OCI-LY3 (cell line): ENCODE measurements around the gene GABRB2.

ENCODE experiments used
- H2AFZ ChIP-seq: fragments of 200-600, 300-600 bp; shearing (Covaris generic); 2 replicates; pipeline ENCODE4 v1.6.0; 2014; ENCODE audit warnings: antibody characterized with exemption, low read depth, low read length
- H3K27ac ChIP-seq: fragments of 200-600, 300-600 bp; sonication (generic); 2 replicates; pipeline ENCODE4 v1.5.1; 2014; ENCODE audit warnings: mild to moderate bottlenecking, low read length, moderate library complexity, mixed read lengths
- H3K27me3 ChIP-seq: fragments of 200-600, 300-600 bp; sonication (generic); 2 replicates; pipeline ENCODE4 v1.6.1; 2014; ENCODE audit warnings: low read depth, low read length, mixed read lengths
- H3K36me3 ChIP-seq: fragments of 200-600, 300-600 bp; sonication (generic); replicated peaks from 2 replicates; pipeline ENCODE3; 2014; ENCODE audit warnings: low read depth, low read length, mixed read lengths
- H3K4me1 ChIP-seq: fragments of 300-600, 200-600 bp; sonication (generic); 2 replicates; pipeline ENCODE4 v1.6.1; 2014; ENCODE audit warnings: low read length, mixed read lengths
- H3K4me2 ChIP-seq: fragments of 200-600, 300-600 bp; sonication (generic); 2 replicates; pipeline ENCODE4 v1.6.1; 2014; ENCODE audit warnings: low read length, mixed read lengths
- H3K4me3 ChIP-seq: fragments of 300-600, 200-600 bp; sonication (generic); 2 replicates; pipeline ENCODE4 v1.5.1; 2014; ENCODE audit warnings: antibody characterized with exemption, mild to moderate bottlenecking, low read length, moderate library complexity
- H3K79me2 ChIP-seq: fragments of 300-600, 200-600 bp; shearing (Covaris generic); 2 replicates; pipeline ENCODE4 v1.6.1; 2014; ENCODE audit warnings: mild to moderate bottlenecking, low read length, mixed read lengths
- H3K9ac ChIP-seq: fragments of 300-600, 200-600 bp; shearing (Covaris generic); 2 replicates; pipeline ENCODE4 v1.6.0; 2014; ENCODE audit warnings: mild to moderate bottlenecking, low read length, moderate library complexity
- H3K9me3 ChIP-seq: fragments of 200-600, 300-600 bp; shearing (Covaris generic); 2 replicates; pipeline ENCODE4 v1.6.1; 2014; ENCODE audit warnings: low read length, mixed read lengths; ENCODE audit not compliant: insufficient read depth
- H4K20me1 ChIP-seq: fragments of 200-600, 300-600 bp; sonication (generic); 2 replicates; pipeline ENCODE4 v1.6.1; 2016; ENCODE audit warnings: low read length, mixed read lengths; ENCODE audit not compliant: insufficient read depth
- CTCF ChIP-seq: fragments of 200-600, 300-600 bp; sonication (generic); IDR thresholded peaks from 2 replicates; pipeline ENCODE4 v1.5.1; 2014; ENCODE audit warnings: antibody characterized with exemption, low read length, low read depth
- EZH2phosphoT487 ChIP-seq: fragments of 200-600 bp; shearing (Covaris generic); IDR thresholded peaks from 2 replicates; pipeline ENCODE4 v1.6.1; 2018; ENCODE audit warnings: antibody characterized with exemption, mixed run types, low read depth

Gene GABRB2

GRCh38 chr5:161412792-161413191 is 133.7 kb downstream of the GABRB2 start:
- no peaks in the 10 kb centered on the region for H3K4me1 ChIP-seq
- H3K9ac ChIP-seq: no peak overlapping the region
- H3K9me3 ChIP-seq: no peaks in the 10 kb centered on the region
- H3K4me2 ChIP-seq: no peak overlapping the region
- H3K79me2 ChIP-seq: no peaks in the 10 kb centered on the region
- no peak overlapping the region for H3K4me3 ChIP-seq
- H2AFZ ChIP-seq: no peak overlapping the region
- no peaks in the 10 kb centered on the region for H3K36me3 ChIP-seq
- H3K27ac ChIP-seq: no peak overlapping the region
- no peak for TF ChIP-seq EZH2phosphoT487
- TF ChIP-seq CTCF: no peak
- no peaks in the 10 kb centered on the region for H4K20me1 ChIP-seq
- H3K27me3 ChIP-seq: no peaks in the 10 kb centered on the region

DNA sequence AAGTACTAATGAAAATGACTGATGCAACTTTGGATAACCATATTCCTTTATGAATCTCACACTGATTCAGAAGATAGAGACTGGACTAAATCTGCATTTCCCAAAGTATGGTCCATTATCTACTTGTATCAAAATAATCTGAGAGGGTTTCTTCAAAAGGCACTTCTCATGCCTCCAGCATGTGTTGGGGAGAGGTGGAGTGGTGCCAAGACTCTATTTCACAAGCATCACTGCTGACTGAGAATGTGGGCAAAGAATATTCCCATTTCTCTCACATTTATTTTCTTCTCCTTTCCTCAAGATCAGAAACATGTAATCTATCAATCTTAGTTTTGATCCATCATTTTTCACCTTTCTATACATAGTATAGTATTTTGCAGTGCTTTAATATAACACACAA is 135.4 kb downstream of the GABRB2 start:
- Histone ChIP-seq H4K20me1 (no peaks in the 10 kb centered on the region), H3K79me2 (no peaks in the 10 kb centered on the region), H3K27me3 (no peaks in the 10 kb centered on the region), H2AFZ (no peak overlapping the region), H3K9ac (no peak overlapping the region), H3K4me2 (no peak overlapping the region), H3K9me3 (no peaks in the 10 kb centered on the region), H3K4me1 (no peaks in the 10 kb centered on the region), H3K27ac (no peak overlapping the region), H3K4me3 (no peak overlapping the region), H3K36me3 (no peaks in the 10 kb centered on the region)
- TF ChIP-seq EZH2phosphoT487 (no peak), CTCF (no peak)

- Histone ChIP-seq H3K27me3 (no peaks in the 10 kb centered on the region), H3K9ac (no peak overlapping the region), H3K4me2 (no peak overlapping the region), H3K36me3 (no peaks in the 10 kb centered on the region), H2AFZ (no peak overlapping the region), H3K79me2 (no peaks in the 10 kb centered on the region), H4K20me1 (no peaks in the 10 kb centered on the region), H3K4me3 (no peak overlapping the region), H3K4me1 (no peaks in the 10 kb centered on the region), H3K9me3 (no peaks in the 10 kb centered on the region), H3K27ac (no peak overlapping the region)
- TF ChIP-seq CTCF (no peak), EZH2phosphoT487 (no peak)
Observed at GRCh38 chr5:161410640-161411039, 135.9 kb downstream of the GABRB2 start.

GRCh38 chr5:161409471-161409870 is 137.1 kb downstream of the GABRB2 start:
- Histone ChIP-seq H3K36me3 (no peaks in the 10 kb centered on the region), H3K4me2 (no peak overlapping the region), H3K4me1 (no peaks in the 10 kb centered on the region), H2AFZ (no peak overlapping the region), H3K27ac (no peak overlapping the region), H3K79me2 (no peaks in the 10 kb centered on the region), H3K4me3 (no peak overlapping the region), H3K9ac (no peak overlapping the region), H3K27me3 (no peaks in the 10 kb centered on the region), H3K9me3 (no peaks in the 10 kb centered on the region), H4K20me1 (no peaks in the 10 kb centered on the region)
- no peak for TF ChIP-seq EZH2phosphoT487
- no peak for TF ChIP-seq CTCF
